IPS DF 6.9 (cell line): ENCODE measurements around the gene NPSR1.
"Not testable (repeated sequence)": the region's sequence is repeated elsewhere in the genome, so short reads cannot be mapped to it uniquely, and the experiment has no call there.

ENCODE experiments used
- DNase-seq: peaks from one replicate; pipeline ENCODE4 v3.0.0-alpha.2; 2013; ENCODE audit warnings: low read depth, low spot score
- H3K27ac ChIP-seq: one replicate; pipeline ENCODE4 v1.5.1; 2013; ENCODE audit warnings: low read length, control low read depth
- H3K27me3 ChIP-seq: 2 replicates; pipeline ENCODE4 v1.6.1; 2013; ENCODE audit warnings: mild to moderate bottlenecking, low read length; ENCODE audit not compliant: control insufficient read depth, insufficient read depth
- H3K36me3 ChIP-seq: 2 replicates; pipeline ENCODE4 v1.6.1; 2013; ENCODE audit warnings: low read length; ENCODE audit not compliant: control insufficient read depth, insufficient read depth
- H3K4me1 ChIP-seq: 2 replicates; pipeline ENCODE4 v1.6.1; 2013; ENCODE audit warnings: low read length; ENCODE audit not compliant: control insufficient read depth, insufficient read depth
- H3K4me3 ChIP-seq: 2 replicates; pipeline ENCODE4 v1.5.1; 2013; ENCODE audit warnings: mild to moderate bottlenecking, low read length
- H3K9me3 ChIP-seq: 2 replicates; pipeline ENCODE4 v1.6.1; 2013; ENCODE audit warnings: low read length, inconsistent platforms; ENCODE audit not compliant: control insufficient read depth, insufficient read depth
- WGBS: extraction: QIAGEN DNeasy Blood & Tissue Kit; methylation state at CpG from one replicate; pipeline ENCODE4 v1.1.7; 2013; ENCODE audit warnings: mixed read lengths, missing lambda C conversion rate; ENCODE audit not compliant: insufficient read length, insufficient coverage; 5-methylcytosine and 5-hydroxymethylcytosine counted together

The NPSR1 gene

DNA sequence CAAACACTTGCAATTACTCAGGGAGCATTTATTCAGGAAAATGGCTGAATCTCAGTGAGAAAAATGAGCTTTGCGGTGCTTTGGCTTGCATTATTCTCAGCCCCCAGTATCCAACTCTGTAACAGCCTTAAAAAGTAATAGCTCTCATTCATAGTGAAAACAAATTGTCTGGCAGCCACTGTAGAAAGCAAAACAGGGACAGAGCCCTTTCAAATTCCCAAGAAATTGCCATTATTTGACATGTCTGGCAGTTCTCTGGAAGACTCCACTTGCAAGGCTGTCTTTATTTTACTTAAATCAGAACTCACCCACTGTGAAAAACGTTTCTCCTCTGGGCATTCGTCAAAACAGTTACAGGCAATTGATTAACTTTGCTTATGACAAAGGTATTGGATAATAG, 122.5 kb downstream of the NPSR1 start:
- DNase-seq, result no peak
- no CpG with 5 or more reads among the region's 3 CpGs for WGBS
- H3K4me1 ChIP-seq, result 0 out of 2 replicates have a peak, but pooled peaks cover 1% of the 10 kb centered on the region
- H3K27ac ChIP-seq, result no peak overlapping the region
- no peaks in the 10 kb centered on the region for H3K27me3 ChIP-seq
- no peaks in the 10 kb centered on the region for H3K36me3 ChIP-seq
- H3K9me3 ChIP-seq, result no peaks in the 10 kb centered on the region
- no peak overlapping the region for H3K4me3 ChIP-seq

GRCh38 chr7:34787586-34787985, 129.6 kb downstream of the NPSR1 start:
- Histone ChIP-seq H3K4me3 (no peak overlapping the region), H3K36me3 (no peaks in the 10 kb centered on the region), H3K27me3 (no peaks in the 10 kb centered on the region), H3K9me3 (no peaks in the 10 kb centered on the region), H3K27ac (no peak overlapping the region), H3K4me1 (no peaks in the 10 kb centered on the region)
- no CpG with 5 or more reads among the region's 1 CpG for WGBS
- DNase-seq, result no peak

DNA sequence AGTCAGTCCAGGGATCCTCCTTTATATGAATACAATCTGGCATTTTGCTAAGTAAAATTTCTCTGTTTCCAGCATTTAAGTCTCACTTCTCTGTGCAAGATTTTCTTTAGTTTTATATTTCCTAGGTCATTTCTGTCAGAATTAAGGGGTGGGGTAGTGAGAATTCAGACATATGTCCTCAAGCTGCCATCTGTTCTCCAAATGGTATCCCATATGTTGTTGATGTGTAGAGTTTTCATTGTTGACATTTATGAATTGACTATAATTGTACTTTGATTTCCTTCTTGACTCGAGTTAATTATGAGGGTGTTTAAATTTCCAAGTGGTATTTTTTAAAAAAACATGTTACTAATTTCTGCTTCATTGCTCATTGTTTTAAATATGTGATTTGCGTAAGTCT, 148.8 kb downstream of the NPSR1 start:
- H3K27ac ChIP-seq, result no peak overlapping the region
- H3K27me3 ChIP-seq, result no peaks in the 10 kb centered on the region
- H3K9me3 ChIP-seq, result no peaks in the 10 kb centered on the region
- no peaks in the 10 kb centered on the region for H3K4me1 ChIP-seq
- no peaks in the 10 kb centered on the region for H3K36me3 ChIP-seq
- no peak overlapping the region for H3K4me3 ChIP-seq
- WGBS, result no CpG with 5 or more reads among the region's 2 CpGs
- no peak for DNase-seq

GRCh38 chr7:34807548-34808340, 149.7 kb downstream of the NPSR1 start:
- no peak for DNase-seq

GRCh38 chr7:34814203-34814842, 156.3 kb downstream of the NPSR1 start:
- not testable (repeated sequence) for H3K27me3 ChIP-seq, DNase-seq, H3K36me3 ChIP-seq, H3K27ac ChIP-seq, H3K4me3 ChIP-seq, H3K4me1 ChIP-seq, H3K9me3 ChIP-seq
- WGBS, result no CpG with 5 or more reads among the region's 7 CpGs

More at GRCh38 chr7:34807548-34808340, 149.7 kb downstream of the NPSR1 start:
- H3K27ac ChIP-seq, result no peak overlapping the region
- no CpG with 5 or more reads among the region's 7 CpGs for WGBS
- H3K36me3 ChIP-seq, result no peaks in the 10 kb centered on the region
- no peaks in the 10 kb centered on the region for H3K27me3 ChIP-seq
- no peaks in the 10 kb centered on the region for H3K9me3 ChIP-seq
- H3K4me1 ChIP-seq, result no peaks in the 10 kb centered on the region
- no peak overlapping the region for H3K4me3 ChIP-seq

- Histone ChIP-seq H3K27ac (no peak overlapping the region), H3K27me3 (no peaks in the 10 kb centered on the region), H3K36me3 (no peaks in the 10 kb centered on the region), H3K4me3 (no peak overlapping the region), H3K4me1 (no peaks in the 10 kb centered on the region), H3K9me3 (no peaks in the 10 kb centered on the region)
- no CpG with 5 or more reads among the region's 16 CpGs for WGBS
- DNase-seq, result no peak
Observed at GRCh38 chr7:34821932-34822558, 164.0 kb downstream of the NPSR1 start.

DNA sequence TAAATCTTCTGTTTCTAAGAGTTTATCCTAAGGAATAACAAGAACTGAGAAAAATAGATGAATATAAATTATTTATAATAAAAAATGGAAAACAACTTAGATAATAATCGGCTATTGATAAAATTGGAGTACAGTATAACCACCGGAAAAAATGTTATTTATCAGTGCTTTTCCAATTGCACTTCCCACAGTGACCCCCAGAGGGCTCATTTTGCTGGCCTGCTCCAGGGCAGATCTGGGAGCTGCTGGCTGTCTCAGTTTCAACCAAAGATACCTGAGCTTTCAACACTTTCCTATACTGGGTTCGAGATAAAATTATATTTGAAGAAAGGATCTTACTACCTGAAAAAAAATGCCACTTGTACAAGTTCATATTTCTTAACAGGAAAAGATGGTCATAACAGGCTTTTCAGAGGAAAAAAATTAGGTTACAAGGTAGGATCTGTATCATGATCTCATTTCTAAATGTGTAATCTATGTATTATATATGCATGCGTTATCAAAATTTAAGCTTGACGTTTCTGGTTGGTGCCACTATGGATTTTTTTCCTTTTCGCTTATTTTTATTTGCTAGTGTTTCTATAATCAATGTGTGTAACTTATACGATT, 165.7 kb downstream of the NPSR1 start:
- Histone ChIP-seq H3K4me1 (no peaks in the 10 kb centered on the region), H3K36me3 (no peaks in the 10 kb centered on the region), H3K9me3 (no peaks in the 10 kb centered on the region), H3K27ac (no peak overlapping the region), H3K27me3 (no peaks in the 10 kb centered on the region), H3K4me3 (no peak overlapping the region)
- 100% methylated on average over 1 of the region's 7 CpGs for WGBS
- DNase-seq, result no peak

GRCh38 chr7:34825221-34825620, 167.2 kb downstream of the NPSR1 start:
- Histone ChIP-seq H3K27ac (no peak overlapping the region), H3K27me3 (no peaks in the 10 kb centered on the region), H3K4me1 (no peaks in the 10 kb centered on the region), H3K4me3 (no peak overlapping the region), H3K36me3 (no peaks in the 10 kb centered on the region), H3K9me3 (no peaks in the 10 kb centered on the region)
- no CpG with 5 or more reads among the region's 2 CpGs for WGBS
- DNase-seq, result no peak

GRCh38 chr7:34830390-34830789, 172.4 kb downstream of the NPSR1 start:
- WGBS, result no CpG with 5 or more reads among the region's 3 CpGs
- Histone ChIP-seq H3K36me3 (no peaks in the 10 kb centered on the region), H3K9me3 (no peaks in the 10 kb centered on the region), H3K4me1 (no peaks in the 10 kb centered on the region), H3K4me3 (no peak overlapping the region), H3K27me3 (no peaks in the 10 kb centered on the region), H3K27ac (no peak overlapping the region)
- DNase-seq, result no peak

DNA sequence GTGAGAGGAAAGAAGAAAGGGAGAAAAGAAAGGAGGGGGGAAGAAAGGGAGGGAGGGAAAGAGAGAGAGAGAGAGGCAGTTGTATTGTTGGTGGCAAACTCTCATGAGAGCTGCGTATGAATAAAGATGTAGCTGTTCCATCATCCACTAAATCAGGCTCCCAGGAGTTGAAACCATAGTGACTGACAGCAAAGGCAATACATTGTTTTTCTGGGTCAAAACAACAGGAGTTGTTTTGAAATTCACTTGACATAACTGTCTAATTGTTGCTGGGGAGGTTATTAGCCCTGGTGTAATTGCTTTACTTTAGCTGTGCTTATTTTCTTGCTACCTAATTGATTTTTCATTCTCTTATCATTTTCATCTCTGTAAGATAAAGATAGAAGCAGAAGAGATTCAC, 173.4 kb downstream of the NPSR1 start:
- H3K4me1 ChIP-seq, result no peaks in the 10 kb centered on the region
- H3K4me3 ChIP-seq, result no peak overlapping the region
- no CpG with 5 or more reads among the region's 1 CpG for WGBS
- no peak overlapping the region for H3K27ac ChIP-seq
- H3K36me3 ChIP-seq, result no peaks in the 10 kb centered on the region
- H3K27me3 ChIP-seq, result no peaks in the 10 kb centered on the region
- no peak for DNase-seq
- H3K9me3 ChIP-seq, result no peaks in the 10 kb centered on the region
